Activated T-cell treated with anti-CD3 and anti-CD28 coated beads, Interleukin-2, amount 50 U/mL, for 24 hours (primary cell): ENCODE results near the gene SYPL1.
A peak's percentile ranks its signal among the peaks of the same experiment; 100 is the strongest.

ENCODE experiments used
- DNase-seq: peaks from one replicate; pipeline ENCODE4 v3.0.0-alpha.2; 2020
- H3K27ac Mint-ChIP-seq: 2 replicates; pipeline ENCODE4 v1.8.0; 2020; ENCODE audit warnings: mild to moderate bottlenecking, mixed read lengths
- H3K27me3 Mint-ChIP-seq: 2 replicates; pipeline ENCODE4 v1.8.0; 2020; ENCODE audit warnings: mixed read lengths
- H3K36me3 Mint-ChIP-seq: 2 replicates; pipeline ENCODE4 v1.8.0; 2020; ENCODE audit warnings: low read depth, mixed read lengths
- H3K4me1 Mint-ChIP-seq: 2 replicates; pipeline ENCODE4 v1.8.0; 2020; ENCODE audit warnings: low read depth, mixed read lengths
- H3K4me3 Mint-ChIP-seq: 2 replicates; pipeline ENCODE4 v1.8.0; 2020; ENCODE audit warnings: mild to moderate bottlenecking, moderate library complexity, mixed read lengths
- H3K9me3 Mint-ChIP-seq: 2 replicates; pipeline ENCODE4 v1.8.0; 2020; ENCODE audit warnings: mixed read lengths

SYPL1 gene

DNA sequence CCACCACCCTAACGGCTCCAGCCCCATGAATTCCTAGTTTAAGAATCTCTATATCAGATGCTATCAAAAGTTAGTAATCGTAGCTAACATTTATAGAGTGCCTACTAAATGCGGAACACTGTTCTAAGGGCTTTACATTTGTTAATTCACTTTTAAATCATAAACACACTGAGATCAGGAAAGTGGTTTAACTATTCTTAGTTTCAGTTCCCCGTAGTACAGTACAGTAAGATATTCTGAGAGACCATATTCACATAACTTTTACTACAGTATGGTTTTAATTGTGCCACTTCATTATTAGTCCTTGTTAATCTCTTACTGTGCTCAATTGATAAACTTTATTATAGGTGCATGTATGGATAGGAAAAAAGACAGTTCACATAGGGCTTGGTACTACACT, 22.5 kb downstream of the SYPL1 start:
- H3K9me3 Mint-ChIP-seq: no peaks in the 10 kb centered on the region
- H3K36me3 Mint-ChIP-seq: peaks cover 59% of the 10 kb centered on the region
- DNase-seq: no peak
- peaks cover 11% of the 10 kb centered on the region for H3K4me1 Mint-ChIP-seq
- H3K27ac Mint-ChIP-seq: no peak overlapping the region
- H3K27me3 Mint-ChIP-seq: no peaks in the 10 kb centered on the region
- H3K4me3 Mint-ChIP-seq: no peak overlapping the region

DNA sequence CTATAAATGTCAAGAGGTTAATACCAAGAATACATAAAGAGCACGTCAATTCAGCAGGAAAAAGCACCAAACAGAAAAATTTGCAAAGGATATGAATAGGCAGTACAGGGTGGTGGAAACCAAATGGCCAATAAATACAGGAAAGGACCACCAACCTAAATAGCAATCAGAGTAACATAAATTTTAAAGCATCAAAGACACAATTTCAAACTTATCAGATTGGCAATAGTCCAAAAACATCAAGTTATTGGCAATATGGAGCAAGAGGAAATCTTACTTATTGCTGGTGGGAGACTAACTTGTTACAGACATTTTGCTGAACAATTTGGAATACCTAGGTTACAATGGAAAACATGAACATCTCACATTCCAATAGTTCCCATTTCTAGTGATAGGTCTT, 24.1 kb downstream of the SYPL1 start:
- Mint-ChIP-seq H3K27me3 (no peaks in the 10 kb centered on the region), H3K9me3 (no peaks in the 10 kb centered on the region), H3K27ac (no peak overlapping the region), H3K4me3 (no peak overlapping the region), H3K36me3 (peaks cover 47% of the 10 kb centered on the region), H3K4me1 (peaks cover 17% of the 10 kb centered on the region)
- DNase-seq: no peak

GRCh38 chr7:106086062-106086461, 26.1 kb downstream of the SYPL1 start:
- Mint-ChIP-seq H3K27me3 (no peaks in the 10 kb centered on the region), H3K4me1 (peaks cover 17% of the 10 kb centered on the region), H3K36me3 (peaks cover 30% of the 10 kb centered on the region), H3K27ac (no peak overlapping the region), H3K9me3 (no peaks in the 10 kb centered on the region), H3K4me3 (no peak overlapping the region)
- no peak for DNase-seq

GRCh38 chr7:106085015-106085414, 27.1 kb downstream of the SYPL1 start:
- H3K4me1 Mint-ChIP-seq: peaks cover 17% of the 10 kb centered on the region
- H3K9me3 Mint-ChIP-seq: no peaks in the 10 kb centered on the region
- no peak overlapping the region for H3K4me3 Mint-ChIP-seq
- peaks cover 20% of the 10 kb centered on the region for H3K36me3 Mint-ChIP-seq
- H3K27ac Mint-ChIP-seq: no peak overlapping the region
- H3K27me3 Mint-ChIP-seq: no peaks in the 10 kb centered on the region
- no peak for DNase-seq

DNA sequence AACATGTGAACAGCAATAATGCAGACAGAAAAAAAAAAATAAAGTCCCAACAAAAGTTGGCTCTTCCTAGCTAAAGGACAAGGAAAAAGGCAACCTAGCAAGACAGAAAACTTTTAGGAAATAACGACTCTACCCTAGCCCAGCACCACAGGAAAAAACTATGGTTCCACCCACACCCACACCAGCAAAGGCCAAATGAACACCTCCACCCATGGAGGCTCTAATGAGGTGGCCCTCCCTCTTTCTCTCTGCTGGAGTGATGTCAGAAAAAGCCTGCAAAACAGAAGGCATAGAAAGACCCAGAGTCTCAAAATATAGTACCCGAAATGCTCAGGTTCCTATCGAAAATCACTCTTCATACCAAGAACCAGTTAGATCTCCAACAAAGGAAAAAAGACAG, 28.4 kb downstream of the SYPL1 start:
- H3K27me3 Mint-ChIP-seq: no peaks in the 10 kb centered on the region
- H3K9me3 Mint-ChIP-seq: no peaks in the 10 kb centered on the region
- H3K4me3 Mint-ChIP-seq: no peak overlapping the region
- H3K4me1 Mint-ChIP-seq: peaks cover 16% of the 10 kb centered on the region
- H3K36me3 Mint-ChIP-seq: peaks cover 8% of the 10 kb centered on the region
- no peak overlapping the region for H3K27ac Mint-ChIP-seq
- no peak for DNase-seq

- H3K4me1 Mint-ChIP-seq: peaks cover 19% of the 10 kb centered on the region
- no peak for DNase-seq
- no peaks in the 10 kb centered on the region for H3K9me3 Mint-ChIP-seq
- no peak overlapping the region for H3K27ac Mint-ChIP-seq
- H3K36me3 Mint-ChIP-seq: no peaks in the 10 kb centered on the region
- H3K4me3 Mint-ChIP-seq: no peak overlapping the region
- no peaks in the 10 kb centered on the region for H3K27me3 Mint-ChIP-seq
Measured at GRCh38 chr7:106082087-106082854, 29.8 kb downstream of the SYPL1 start.

DNA sequence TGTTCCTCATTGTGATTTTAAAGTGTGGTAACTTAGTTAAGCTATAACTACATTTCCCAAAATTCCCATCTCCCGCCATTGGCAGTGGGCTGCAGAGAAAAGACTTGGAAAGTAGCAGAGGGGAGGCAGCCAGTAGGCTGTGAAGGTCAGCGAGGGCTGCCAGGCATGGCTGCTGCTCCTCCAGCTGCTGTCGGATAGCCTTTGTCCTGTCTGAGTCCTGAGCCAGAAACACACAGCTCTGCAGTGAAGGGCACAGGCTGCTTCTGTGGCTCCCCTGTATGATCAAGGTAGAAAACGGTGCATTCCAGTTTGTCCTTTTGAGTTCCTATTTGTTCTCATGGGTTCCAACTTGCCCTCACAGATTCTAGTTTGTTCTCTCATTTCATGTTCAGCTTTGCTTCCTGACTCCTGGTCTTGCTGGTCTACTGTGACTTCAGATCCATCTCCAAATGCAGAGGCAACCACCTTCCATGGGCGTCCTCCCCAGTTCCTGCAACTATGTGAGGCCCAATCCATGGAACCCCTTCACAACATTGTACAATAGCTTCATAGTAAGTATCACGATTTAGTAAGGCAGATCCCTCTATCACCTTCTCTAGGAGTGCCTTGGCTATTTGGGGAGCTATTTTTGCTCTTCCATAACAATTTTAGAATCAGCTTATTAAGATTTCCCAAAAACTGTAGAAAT, 31.7 kb downstream of the SYPL1 start:
- no peak for DNase-seq
- Mint-ChIP-seq H3K27me3 (no peaks in the 10 kb centered on the region), H3K27ac (no peak overlapping the region), H3K9me3 (no peaks in the 10 kb centered on the region), H3K36me3 (no peaks in the 10 kb centered on the region), H3K4me3 (no peak overlapping the region), H3K4me1 (peaks cover 19% of the 10 kb centered on the region)

DNA sequence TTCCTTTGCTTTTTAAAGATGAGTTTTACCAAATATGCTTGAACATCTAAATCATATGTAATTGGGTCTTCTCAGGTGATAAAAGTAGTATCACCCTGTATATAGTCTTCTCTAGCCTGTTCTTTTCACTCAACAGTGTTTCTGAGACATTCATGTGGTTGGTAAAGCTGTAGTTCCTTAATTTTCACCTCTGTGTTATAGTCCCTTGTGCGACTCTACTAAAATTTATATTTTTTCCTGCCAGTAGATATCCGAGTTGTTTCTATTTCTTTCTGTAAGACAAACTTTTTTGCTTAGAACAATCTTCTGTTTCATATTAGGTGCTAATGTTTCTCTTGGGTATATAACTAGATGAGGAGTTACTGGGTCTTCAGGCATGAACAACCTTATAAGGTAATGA, 35.6 kb downstream of the SYPL1 start:
- Mint-ChIP-seq H3K4me1 (peaks cover 36% of the 10 kb centered on the region), H3K27ac (no peak overlapping the region)

DNA sequence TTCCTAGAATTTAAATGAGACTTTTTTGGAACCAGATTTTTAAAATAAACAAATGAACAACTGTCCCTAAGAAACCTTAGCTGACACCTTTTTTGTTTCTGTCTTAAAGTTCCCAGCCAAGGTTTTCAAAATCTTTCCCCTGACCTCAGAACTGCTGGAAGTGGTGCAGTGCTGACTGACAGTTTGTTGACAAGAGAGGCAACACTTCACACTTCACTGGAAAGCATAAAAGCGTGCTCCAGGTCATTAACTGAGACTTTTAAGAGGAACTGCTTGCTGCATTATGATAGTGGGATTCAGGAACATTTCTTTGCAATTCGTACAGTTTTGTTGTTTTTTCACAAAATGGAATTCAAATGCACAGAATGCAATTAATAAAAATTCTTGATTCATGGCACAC, 36.2 kb downstream of the SYPL1 start:
- H3K4me1 Mint-ChIP-seq: peaks cover 42% of the 10 kb centered on the region
- no peak overlapping the region for H3K4me3 Mint-ChIP-seq
- H3K36me3 Mint-ChIP-seq: no peaks in the 10 kb centered on the region
- no peaks in the 10 kb centered on the region for H3K27me3 Mint-ChIP-seq
- H3K9me3 Mint-ChIP-seq: no peaks in the 10 kb centered on the region
- H3K27ac Mint-ChIP-seq: no peak overlapping the region
- no peak for DNase-seq

More for the DNA sequence above, 35.6 kb downstream of the SYPL1 start:
- no peaks in the 10 kb centered on the region for H3K9me3 Mint-ChIP-seq
- H3K36me3 Mint-ChIP-seq: no peaks in the 10 kb centered on the region
- no peak for DNase-seq
- H3K4me3 Mint-ChIP-seq: no peak overlapping the region
- no peaks in the 10 kb centered on the region for H3K27me3 Mint-ChIP-seq

DNA sequence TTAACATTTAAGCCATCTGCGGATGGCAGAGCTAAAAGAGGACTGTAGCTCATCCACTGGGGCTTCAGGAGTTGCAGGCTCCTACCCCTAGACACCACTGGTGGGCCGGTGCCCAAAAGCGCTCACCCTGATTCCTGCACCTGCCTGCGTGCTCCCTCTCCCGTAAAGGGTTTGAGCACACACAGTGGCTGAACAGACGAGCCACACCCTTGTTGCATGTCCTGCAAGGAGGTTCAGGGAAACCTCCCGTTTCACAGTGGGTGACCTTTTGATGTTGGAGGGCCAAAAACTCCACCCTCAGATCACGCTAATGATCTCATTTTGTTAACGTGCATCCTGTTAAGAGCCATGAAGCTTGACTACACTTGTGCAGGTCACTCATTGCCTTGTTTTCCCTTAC, 37.9 kb downstream of the SYPL1 start:
- Mint-ChIP-seq H3K4me1 (peaks cover 52% of the 10 kb centered on the region), H3K9me3 (no peaks in the 10 kb centered on the region), H3K27ac (no peak overlapping the region), H3K4me3 (no peak overlapping the region), H3K36me3 (no peaks in the 10 kb centered on the region), H3K27me3 (no peaks in the 10 kb centered on the region)
- DNase-seq: no peak

DNA sequence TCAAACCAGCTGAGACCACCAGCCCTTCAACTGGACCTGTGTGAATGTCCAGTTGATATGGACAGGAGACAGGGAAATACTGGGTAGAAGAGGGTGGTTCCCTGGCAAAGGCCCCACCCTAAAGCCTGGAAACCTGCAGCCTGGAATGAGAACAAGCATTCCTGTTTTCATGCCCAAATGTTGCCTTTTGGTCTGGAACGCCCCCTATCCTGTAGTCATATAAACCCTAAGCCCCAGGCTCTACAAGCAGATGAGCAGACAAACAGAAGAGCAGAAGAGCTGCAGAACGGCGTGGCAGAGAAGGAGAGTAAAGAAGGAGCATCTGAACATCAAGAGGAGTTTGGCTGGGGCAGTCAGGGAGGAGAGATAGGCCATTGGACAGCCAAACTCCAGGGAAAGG, 38.4 kb downstream of the SYPL1 start:
- H3K27ac Mint-ChIP-seq: no peak overlapping the region
- no peaks in the 10 kb centered on the region for H3K9me3 Mint-ChIP-seq
- H3K36me3 Mint-ChIP-seq: no peaks in the 10 kb centered on the region
- peaks cover 54% of the 10 kb centered on the region for H3K4me1 Mint-ChIP-seq
- no peak for DNase-seq
- no peaks in the 10 kb centered on the region for H3K27me3 Mint-ChIP-seq
- H3K4me3 Mint-ChIP-seq: no peak overlapping the region

GRCh38 chr7:106072715-106073091, 39.4 kb downstream of the SYPL1 start:
- Mint-ChIP-seq H3K27me3 (no peaks in the 10 kb centered on the region), H3K9me3 (no peaks in the 10 kb centered on the region), H3K4me3 (no peak overlapping the region), H3K4me1 (peaks cover 53% of the 10 kb centered on the region), H3K36me3 (no peaks in the 10 kb centered on the region), H3K27ac (peak overlapping the region; percentile 93)
- DNase-seq: no peak

- Mint-ChIP-seq H3K36me3 (no peaks in the 10 kb centered on the region), H3K27ac (peak overlapping the region; percentile 93), H3K4me3 (peak overlapping the region; percentile 63), H3K4me1 (peaks cover 49% of the 10 kb centered on the region), H3K9me3 (no peaks in the 10 kb centered on the region), H3K27me3 (no peaks in the 10 kb centered on the region)
- no peak for DNase-seq
Measured at GRCh38 chr7:106071999-106072714, 40.0 kb downstream of the SYPL1 start.

GRCh38 chr7:106071356-106071998, 40.6 kb downstream of the SYPL1 start:
- Mint-ChIP-seq H3K9me3 (no peaks in the 10 kb centered on the region), H3K27me3 (no peaks in the 10 kb centered on the region), H3K4me1 (peaks cover 44% of the 10 kb centered on the region), H3K27ac (peak overlapping the region; percentile 93), H3K36me3 (no peaks in the 10 kb centered on the region), H3K4me3 (peak overlapping the region; percentile 63)
- DNase-seq: peak; percentile 73
